Measurements from ENCODE around the gene RPS6KA2. TPM values are rescaled to one million over a fixed set of nuclear protein-coding genes. Genes with fewer than 3 reads are reported as not detected.

RPS6KA2 gene
- total and polyA plus RNA-seq, 2 experiments from 2014 or later, result 12.5 to 25.3 TPM

- Histone ChIP-seq H2AFZ (no peak overlapping the region), H3K4me2 (no peak overlapping the region), H3K27ac (ENCODE audit: low read depth) (no peak overlapping the region), H3F3A (replicated peaks; ENCODE audit: low read depth) (no peaks in the 10 kb centered on the region), H3K36me3 (ENCODE audit: insufficient read depth) (peaks cover 5% of the 10 kb centered on the region; the same call in 1 of the 2 replicates), H3K9me2 (ENCODE audit: insufficient read depth) (no peaks in the 10 kb centered on the region), H3K27me3 (ENCODE audit: insufficient read depth) (no peaks in the 10 kb centered on the region), H3K4me1 (ENCODE audit: insufficient read depth) (peaks cover 11% of the 10 kb centered on the region), H3K79me2 (replicated peaks; ENCODE audit: insufficient read depth) (no peaks in the 10 kb centered on the region), H4K20me1 (replicated peaks; ENCODE audit: insufficient read depth) (no peaks in the 10 kb centered on the region; the same call in 1 of the 2 replicates), H3K4me3 (no peak overlapping the region)
- no peaks in the 10 kb centered on the region for H3K9me3 Mint-ChIP-seq
- TF ChIP-seq EZH2phosphoT487 (IDR thresholded peaks at IDR 0.05; ENCODE audit: unreplicated experiment) (no peak), EZH2 (IDR thresholded peaks at IDR 0.05; ENCODE audit: low read depth, unreplicated experiment) (no peak), STAT1 (IDR thresholded peaks at IDR 0.05; ENCODE audit: unreplicated experiment) (no peak), ETS1 (IDR thresholded peaks at IDR 0.05) (no peak), POLR2AphosphoS5 (IDR thresholded peaks at IDR 0.05; ENCODE audit: low read depth) (no peak), REST (IDR thresholded peaks at IDR 0.05; ENCODE audit: unreplicated experiment) (no peak), ZNF462 (CRISPR knock-in tag; IDR thresholded peaks at IDR 0.05) (no peak), ZNF114 (CRISPR knock-in tag; IDR thresholded peaks at IDR 0.05) (no peak), CREB1 (CRISPR knock-in tag; IDR thresholded peaks at IDR 0.05; ENCODE audit: low read depth) (no peak), NANOG (IDR thresholded peaks at IDR 0.05; ENCODE audit: borderline replicate concordance) (no peak), JUNB (IDR thresholded peaks at IDR 0.05; ENCODE audit: unreplicated experiment) (no peak), ZNF331 (CRISPR knock-in tag; IDR thresholded peaks at IDR 0.05; ENCODE audit: low read depth) (no peak), CTCF (conservative IDR thresholded peaks at IDR 0.05; ENCODE audit: low read depth in 2 of 2) (no peak)
- H3K4me3 Mint-ChIP-seq, result no peak overlapping the region
- H3K27ac Mint-ChIP-seq, result no peak overlapping the region
- peaks cover 8% of the 10 kb centered on the region for H3K27me3 Mint-ChIP-seq (ENCODE audit: insufficient read depth, low read depth, poor library complexity)
- no peak for ATAC-seq
- no peak for DNase-seq (ENCODE audit: low spot score)
- H3K36me3 Mint-ChIP-seq (ENCODE audit: low read depth), result peaks cover 41% of the 10 kb centered on the region
- peaks cover 14% of the 10 kb centered on the region; the same call in 2 of the 3 replicates for H3K4me1 Mint-ChIP-seq
These were observed 123.0 kb downstream of the RPS6KA2 start for GRCh38 chr6:166504100-166504499.
